NOMO-1 (cell line): ENCODE data around the gene SLC12A3.
A peak's percentile ranks its signal among the peaks of the same experiment; 100 is the strongest.

Experiments used
- DNase-seq, 2 experiments: peaks; one replicate each; lab custom pipeline; 2025; ENCODE audit not compliant: unreplicated experiment in 2 of 2; lab: John Stamatoyannopoulos, UW

Gene SLC12A3

DNA sequence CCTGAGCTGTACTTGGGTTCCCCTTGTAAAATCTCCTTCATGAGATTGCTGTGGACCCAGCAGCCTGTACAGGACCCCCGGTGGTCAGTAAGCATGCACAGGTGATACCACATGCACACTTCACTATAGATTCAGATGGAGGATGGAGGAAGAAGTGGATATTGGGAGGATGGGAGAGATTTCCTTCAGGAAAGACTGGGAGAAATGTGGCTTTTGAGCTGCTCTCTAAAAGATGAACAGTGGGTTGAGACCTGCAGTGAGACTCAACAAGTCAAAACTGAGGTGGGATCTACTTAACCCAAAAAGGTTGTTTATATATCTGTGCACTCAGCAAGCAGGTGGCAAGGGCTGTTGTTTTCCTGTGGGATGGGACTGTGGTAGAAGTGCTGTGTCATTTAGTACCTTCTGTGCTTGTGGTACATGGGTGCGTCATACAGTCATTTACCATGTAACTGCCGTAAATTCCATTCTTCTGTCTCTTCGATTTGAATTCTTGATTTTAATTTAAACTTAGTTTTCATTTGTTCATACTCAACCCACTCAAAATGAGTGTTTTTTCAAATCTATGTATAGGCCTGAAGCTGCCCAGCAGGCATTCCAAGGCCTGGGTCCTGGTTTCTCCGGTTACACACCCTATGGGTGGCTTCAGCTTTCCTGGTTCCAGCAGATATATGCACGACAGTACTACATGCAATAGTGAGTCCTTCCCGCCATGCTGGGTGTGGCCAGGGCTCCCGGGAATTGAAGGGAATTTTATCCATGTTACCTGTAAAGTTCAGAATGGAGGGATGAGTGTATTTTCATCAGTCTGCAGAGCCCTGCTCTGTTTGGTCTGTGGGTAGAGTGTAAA is 73.9 kb downstream of the SLC12A3 start:
- no peak for DNase-seq

- no peak for DNase-seq
Observed at GRCh38 chr16:56939801-56940200, 74.8 kb downstream of the SLC12A3 start.

DNA sequence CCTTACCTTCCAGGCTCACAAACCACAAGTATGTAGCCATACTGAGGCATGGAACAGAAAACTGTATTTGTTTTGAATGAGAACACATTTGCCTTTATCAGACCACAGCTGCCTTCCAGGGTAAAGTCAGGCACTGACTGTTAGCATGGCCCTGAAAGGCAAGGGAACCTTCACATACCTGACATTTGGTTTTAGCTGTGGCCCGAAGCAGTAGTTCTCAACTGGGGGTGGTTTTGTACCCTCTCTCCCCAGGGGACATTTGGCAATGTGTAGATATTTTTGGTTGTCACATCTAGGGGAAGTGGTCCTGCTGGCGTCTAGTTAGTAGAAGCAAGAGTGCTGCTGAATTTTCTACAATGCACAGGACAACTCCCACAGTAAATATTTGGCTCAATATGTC is 76.1 kb downstream of the SLC12A3 start:
- no peak for DNase-seq

DNA sequence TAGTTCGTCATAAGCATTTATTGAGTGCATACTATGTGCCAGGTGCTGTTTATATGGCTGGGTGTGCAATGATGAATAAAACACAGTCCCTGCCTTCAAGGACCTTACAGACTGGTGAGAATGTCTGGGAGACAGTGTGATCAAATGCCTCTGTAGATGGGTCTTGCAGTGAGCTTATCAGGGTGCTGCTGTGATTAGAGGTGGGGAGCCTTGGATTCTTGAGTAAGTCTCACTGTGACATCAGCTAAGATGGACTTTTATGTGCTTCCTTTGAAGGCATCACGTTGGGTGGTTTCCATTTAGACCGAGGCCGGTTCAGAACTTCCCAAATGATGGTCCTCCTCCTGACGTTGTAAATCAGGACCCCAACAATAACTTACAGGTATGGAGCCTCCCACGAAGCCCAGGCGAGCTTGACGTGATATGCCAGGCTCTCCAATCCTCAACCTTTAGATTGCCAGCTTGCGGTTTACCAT is 76.9 kb downstream of the SLC12A3 start:
- no peak for DNase-seq

GRCh38 chr16:56943761-56944375 is 78.9 kb downstream of the SLC12A3 start:
- DNase-seq: no peak

GRCh38 chr16:56944954-56945839 is 80.2 kb downstream of the SLC12A3 start:
- DNase-seq: no peak

DNA sequence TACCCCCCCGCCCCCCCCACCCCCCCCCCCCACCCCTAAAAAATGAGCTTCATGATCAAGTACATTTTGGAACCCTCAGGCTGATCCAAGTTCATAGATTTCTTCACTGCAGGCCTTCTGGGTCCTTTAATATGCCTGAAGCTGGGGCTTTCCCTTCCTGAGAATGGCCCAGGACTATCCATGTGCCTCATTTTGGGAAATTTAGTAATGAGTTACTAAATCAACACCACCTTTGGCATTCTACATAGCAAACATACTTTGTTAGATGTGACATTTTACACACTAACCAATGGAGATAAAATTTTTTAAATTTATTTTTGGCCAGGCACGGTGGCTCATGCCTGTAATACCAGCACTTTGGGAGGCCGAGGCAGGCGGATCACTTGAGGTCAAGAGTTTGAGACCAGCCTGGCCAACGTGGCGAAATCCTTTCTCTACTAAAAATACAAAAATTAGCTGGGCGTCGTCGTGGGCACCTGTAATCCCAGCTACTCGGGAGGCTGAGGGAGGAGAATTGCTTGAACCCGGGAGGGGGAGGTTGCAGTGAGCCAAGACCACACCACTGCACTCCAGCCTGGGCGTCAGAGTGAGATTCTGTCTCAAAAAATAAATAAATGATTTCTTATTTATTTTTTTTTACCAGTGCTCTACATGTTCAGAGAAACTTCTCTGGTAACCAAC is 81.0 kb downstream of the SLC12A3 start:
- DNase-seq: no peak

- no peak for DNase-seq
Observed at GRCh38 chr16:56946767-56947603, 82.0 kb downstream of the SLC12A3 start.

GRCh38 chr16:56947604-56947995 is 82.6 kb downstream of the SLC12A3 start:
- DNase-seq: no peak

DNA sequence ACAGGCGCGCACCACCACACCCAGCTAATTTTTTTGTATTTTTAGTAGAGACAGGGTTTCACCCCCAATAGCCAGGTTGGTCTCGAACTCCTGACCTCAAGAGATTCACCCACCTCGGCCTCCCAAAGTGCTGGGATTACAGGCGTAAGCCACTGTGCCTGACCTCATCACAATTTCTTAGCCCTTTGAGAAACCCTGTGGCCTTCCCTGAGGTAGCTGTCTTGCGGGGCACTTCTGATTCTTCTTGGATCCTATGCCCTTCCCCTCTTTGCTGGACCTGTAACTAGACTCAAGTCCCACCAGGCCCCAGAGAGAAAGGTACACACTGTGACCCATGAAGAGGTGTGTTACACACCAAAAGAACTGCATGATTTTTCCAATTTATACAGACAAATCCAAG is 83.2 kb downstream of the SLC12A3 start:
- no peak for DNase-seq

DNA sequence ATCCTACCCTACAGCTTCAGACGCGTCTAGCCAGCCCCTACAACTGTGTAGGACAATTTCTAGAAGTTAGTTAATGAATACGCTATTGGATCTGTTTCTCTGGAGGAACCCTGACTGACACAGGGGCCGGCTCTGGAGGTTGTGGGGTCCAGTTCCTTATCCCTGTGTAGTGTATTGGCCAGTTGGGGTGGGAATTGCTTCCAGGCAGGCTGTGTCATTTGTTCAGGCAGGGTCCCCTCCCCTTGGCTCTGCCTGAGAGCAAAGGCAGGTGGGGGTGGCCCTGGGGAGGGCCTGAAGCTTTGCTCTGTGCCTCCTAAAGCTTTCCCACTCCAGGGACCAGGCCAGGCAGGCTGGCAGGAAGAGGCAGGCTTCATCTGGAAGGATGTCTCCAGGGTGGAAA is 85.0 kb downstream of the SLC12A3 start:
- DNase-seq: no peak

DNA sequence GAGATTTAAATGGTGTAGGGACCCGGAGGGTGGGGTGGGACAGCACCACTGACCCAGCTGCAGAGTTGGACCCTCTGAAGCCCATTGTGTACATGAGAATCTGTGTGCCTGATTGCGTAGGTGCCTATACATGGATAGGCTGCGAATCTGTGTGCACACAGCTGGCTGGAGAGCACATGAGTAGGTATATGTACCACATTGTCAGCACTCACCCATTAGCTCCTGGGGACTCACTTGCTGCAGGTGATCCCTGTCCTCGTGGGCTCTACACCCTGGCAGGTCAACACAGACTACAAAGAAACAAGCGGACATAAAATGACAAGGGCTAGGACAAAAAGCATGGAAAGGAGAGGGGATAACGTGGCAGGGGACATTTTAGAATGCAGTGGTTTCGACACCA is 85.4 kb downstream of the SLC12A3 start:
- no peak for DNase-seq

DNA sequence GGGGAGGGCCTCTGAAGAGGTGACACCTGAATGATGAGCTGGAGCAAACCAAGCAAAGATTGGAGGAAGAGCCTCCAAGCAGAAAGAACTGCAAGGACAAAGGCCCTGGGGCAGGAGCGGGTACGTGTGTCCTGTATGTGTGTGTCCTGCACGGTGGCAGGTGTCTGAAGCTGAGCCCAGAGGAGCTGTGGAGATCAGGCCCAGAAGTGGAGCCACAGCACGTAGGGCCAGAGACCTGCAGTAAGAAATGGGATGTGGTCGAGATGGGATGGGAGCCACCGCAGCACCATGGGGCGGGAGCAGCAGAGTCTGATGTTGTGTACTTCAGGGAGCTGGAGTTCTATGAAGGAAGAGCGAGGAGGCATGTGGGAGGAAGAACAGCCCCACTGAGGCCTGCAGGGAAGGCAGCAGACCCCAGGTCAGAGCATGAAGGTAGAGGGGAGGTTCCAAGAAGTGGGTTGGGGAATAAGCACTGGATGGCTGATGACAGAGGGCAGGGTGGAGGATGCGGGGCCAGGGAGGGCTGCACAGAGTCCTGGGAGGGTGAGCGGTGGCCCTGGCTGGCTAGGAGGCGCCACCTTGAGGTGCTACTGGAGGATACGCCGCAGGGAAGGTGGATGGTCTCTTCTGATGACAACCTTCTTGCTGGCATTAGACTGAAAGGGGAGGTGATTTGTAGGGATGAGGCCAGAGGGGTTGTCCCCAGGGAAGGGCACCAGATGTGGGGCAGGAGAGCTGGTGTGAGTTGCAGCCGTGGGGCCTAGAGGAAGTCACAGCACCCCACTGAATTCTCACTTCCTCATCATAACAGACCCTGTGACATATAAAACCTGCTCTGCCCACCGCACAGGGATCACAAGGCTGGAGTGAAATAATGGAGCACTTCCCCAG is 86.1 kb downstream of the SLC12A3 start:
- peak; percentile 84 to 90 for DNase-seq

DNA sequence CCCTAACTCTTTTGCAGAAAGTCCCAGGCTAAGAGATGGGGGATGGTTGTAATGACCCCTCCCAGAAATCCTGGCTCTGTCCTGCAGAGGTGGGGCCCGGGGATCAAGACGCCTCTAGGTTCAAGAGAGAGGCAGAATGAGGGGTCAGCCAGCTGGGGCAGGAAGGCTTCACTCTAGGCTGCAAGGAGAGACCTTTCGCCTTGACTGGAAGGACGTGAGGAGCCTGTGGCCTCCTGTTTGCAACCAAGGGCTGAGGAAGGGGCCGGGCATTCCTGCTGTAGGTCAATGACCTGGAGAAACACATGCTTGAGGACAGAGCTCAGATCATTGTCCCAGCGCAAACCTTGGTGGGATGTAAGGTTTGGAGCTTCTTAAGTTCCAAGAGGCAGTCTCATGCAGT is 88.0 kb downstream of the SLC12A3 start:
- no peak for DNase-seq

DNA sequence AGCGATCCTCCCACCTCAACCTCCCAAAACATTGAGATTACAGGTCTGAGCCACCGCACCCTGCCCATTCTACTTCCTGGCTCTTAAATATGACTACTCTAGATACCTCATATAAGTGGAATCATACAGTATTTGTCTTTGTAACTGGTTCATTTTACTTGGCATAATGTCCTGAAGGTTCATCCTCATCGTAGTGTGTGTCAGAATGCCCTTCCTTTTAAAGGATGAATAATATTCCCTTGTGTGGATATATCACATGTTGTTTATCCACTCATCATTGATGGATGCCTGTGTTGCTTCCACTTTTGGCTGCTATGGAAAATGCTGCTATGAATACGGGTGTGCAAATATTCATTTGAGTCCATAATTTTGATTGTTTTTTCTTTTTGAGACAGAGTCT is 91.1 kb downstream of the SLC12A3 start:
- DNase-seq: no peak

DNA sequence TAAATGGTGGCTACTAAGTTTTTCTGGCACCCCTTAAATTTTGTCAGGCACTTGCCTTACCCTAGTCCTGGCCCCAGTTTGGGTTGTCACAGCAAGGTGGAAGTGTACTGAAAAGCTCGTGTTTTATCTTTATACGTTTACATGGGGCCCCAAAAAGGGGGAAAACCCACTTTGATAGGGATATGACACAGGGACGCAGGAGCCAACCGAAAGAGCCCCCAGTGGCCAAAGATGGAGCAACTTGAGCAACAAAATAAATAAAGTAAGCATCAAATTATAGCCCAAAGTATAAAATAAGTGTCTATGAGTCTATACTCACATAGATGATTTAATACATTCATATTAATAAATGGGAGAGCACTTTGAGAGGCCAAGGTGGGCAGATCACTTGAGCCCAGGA is 91.7 kb downstream of the SLC12A3 start:
- DNase-seq: no peak

GRCh38 chr16:56960681-56961281 is 95.8 kb downstream of the SLC12A3 start:
- no peak for DNase-seq

DNA sequence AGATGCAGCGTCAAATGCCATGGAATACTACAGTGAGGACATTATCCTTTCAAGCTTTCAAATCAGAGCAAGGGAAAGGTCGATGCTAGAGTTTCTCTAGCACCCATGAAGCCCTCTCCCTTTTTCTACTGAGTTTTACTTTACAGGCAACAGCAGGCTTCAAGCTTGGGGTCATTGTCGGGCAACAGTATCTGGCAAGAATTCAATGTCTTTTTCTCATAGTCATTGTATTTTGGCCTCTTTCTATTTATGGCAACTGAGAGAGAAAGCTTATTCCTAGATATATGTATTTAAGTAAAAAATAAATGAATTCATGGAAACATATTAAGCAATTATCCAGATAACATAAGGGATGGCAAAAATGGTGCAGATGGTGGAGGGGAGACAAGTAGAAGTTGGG is 96.4 kb downstream of the SLC12A3 start:
- DNase-seq: no peak
